Measurements from ENCODE around the gene CRHR2. TPM values are rescaled to one million over a fixed set of nuclear protein-coding genes. Genes with fewer than 3 reads are reported as not detected.

Gene CRHR2
- total and polyA plus RNA-seq, 2 of the 13 experiments (the other 11 are each of a cell fraction or from before 2014, with no cell fraction given) = not detected

GRCh38 chr7:30604901-30605300 lies 77.4 kb downstream of the CRHR2 start (continued):
- no peak for TF ChIP-seq ZNF513 (CRISPR knock-in tag; conservative IDR thresholded peaks at IDR 0.05)
- TF ChIP-seq ZNF550 (CRISPR knock-in tag; IDR thresholded peaks at IDR 0.05; ENCODE audit: borderline replicate concordance) = no peak
- TF ChIP-seq ZNF530 (CRISPR knock-in tag; IDR thresholded peaks at IDR 0.05; ENCODE audit: low read depth) = no peak

Other genes starting within 250 kb of the CRHR2 start
- gene NOD1, start 203.7 kb downstream of the CRHR2 start, total RNA-seq (2016; rRNA removed; fragmentation: Illumina TruSeq; extraction: Trizol) = 2.9 TPM in 2 replicates
- gene NOD1, start 203.7 kb downstream of the CRHR2 start, polyA plus RNA-seq (2011; rRNA removed) = 1.7 and 1.9 TPM in 2 replicates
- 78.3 and 100 TPM in 2 replicates for gene GGCT, start 177.6 kb downstream of the CRHR2 start, total RNA-seq (2016; rRNA removed; fragmentation: Illumina TruSeq; extraction: Trizol)
- gene GGCT, start 177.6 kb downstream of the CRHR2 start, polyA plus RNA-seq (2011; rRNA removed) = 14.0 and 19.5 TPM in 2 replicates
- 140 and 180 TPM in 2 replicates for gene GARS1, start 87.6 kb downstream of the CRHR2 start, total RNA-seq (2016; rRNA removed; fragmentation: Illumina TruSeq; extraction: Trizol)
- 406 and 460 TPM in 2 replicates for gene GARS1, start 87.6 kb downstream of the CRHR2 start, polyA plus RNA-seq (2011; rRNA removed)
- not detected in 2 replicates for gene INMT, start 69.7 kb upstream of the CRHR2 start, total RNA-seq (2016; rRNA removed; fragmentation: Illumina TruSeq; extraction: Trizol)
- gene INMT, start 69.7 kb upstream of the CRHR2 start, polyA plus RNA-seq (2011; rRNA removed) = not detected in 2 replicates
- not detected in 2 replicates for gene MINDY4, start 89.0 kb upstream of the CRHR2 start, total RNA-seq (2016; rRNA removed; fragmentation: Illumina TruSeq; extraction: Trizol)
- not detected in 2 replicates for gene MINDY4, start 89.0 kb upstream of the CRHR2 start, polyA plus RNA-seq (2011; rRNA removed)
- not detected in 2 replicates for gene AQP1, start 229.4 kb upstream of the CRHR2 start, total RNA-seq (2016; rRNA removed; fragmentation: Illumina TruSeq; extraction: Trizol)
- gene AQP1, start 229.4 kb upstream of the CRHR2 start, polyA plus RNA-seq (2011; rRNA removed) = not detected in 2 replicates